Keratinocyte (primary cell): ENCODE results near the gene GRM4.

Experiments
- EZH2 ChIP-seq: IDR thresholded peaks from one replicate; pipeline ENCODE4 v1.6.1; 2012; ENCODE audit warnings: inconsistent platforms, mild to moderate bottlenecking, low read length, moderate library complexity
- TF ChIP-seq, protein P1 (sequence below), 3 experiments: IDR thresholded peaks in 1 of 3; conservative IDR thresholded peaks in 1 of 3; optimal IDR thresholded peaks in 1 of 3; 2 replicates in 2 of 3; 3 replicates in 1 of 3; pipeline versions ENCODE3 to v1.5.1; 2011; ENCODE audit warnings: low read length in 3 of 3, mild to moderate bottlenecking in 3 of 3, moderate library complexity in 2 of 3, control low read depth in 1 of 3, inconsistent platforms in 1 of 3; ENCODE audit not compliant: insufficient read depth in 2 of 3; ENCODE audit errors: extremely low read depth in 1 of 3

DNA sequence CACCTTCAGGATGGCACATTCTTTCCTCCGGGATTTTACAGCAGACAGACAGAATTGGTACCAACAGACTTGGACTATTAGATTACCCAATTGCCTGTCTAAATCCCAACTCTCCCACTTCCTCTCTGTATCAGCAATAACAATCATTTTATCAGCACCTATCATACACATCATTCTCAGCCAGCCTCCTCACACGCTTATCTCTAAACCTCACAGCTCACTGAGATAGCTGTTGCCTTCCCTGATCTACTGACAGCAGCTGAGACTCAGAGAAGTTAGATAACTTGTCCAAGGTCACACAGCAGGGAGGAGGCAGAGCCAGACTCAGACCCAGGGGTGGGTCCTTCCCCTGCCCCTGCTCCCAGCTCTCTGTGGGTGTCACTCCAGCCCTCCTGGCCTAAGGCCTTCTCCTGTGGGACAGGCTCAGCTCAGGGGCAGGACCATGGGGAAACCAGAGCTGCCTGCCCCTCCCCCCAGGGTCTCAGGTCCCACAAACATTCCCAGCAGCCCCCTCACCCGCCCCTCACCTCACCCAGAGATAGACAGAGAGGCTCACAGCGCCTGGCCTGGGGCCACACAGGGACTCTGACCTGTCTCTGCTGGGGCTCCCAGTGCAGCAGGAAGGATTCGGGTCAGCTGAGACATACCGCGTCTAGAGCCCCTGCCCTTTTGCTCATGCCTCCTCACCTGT is 92.8 kb downstream of the GRM4 start:
- TF ChIP-seq, protein P1, sequence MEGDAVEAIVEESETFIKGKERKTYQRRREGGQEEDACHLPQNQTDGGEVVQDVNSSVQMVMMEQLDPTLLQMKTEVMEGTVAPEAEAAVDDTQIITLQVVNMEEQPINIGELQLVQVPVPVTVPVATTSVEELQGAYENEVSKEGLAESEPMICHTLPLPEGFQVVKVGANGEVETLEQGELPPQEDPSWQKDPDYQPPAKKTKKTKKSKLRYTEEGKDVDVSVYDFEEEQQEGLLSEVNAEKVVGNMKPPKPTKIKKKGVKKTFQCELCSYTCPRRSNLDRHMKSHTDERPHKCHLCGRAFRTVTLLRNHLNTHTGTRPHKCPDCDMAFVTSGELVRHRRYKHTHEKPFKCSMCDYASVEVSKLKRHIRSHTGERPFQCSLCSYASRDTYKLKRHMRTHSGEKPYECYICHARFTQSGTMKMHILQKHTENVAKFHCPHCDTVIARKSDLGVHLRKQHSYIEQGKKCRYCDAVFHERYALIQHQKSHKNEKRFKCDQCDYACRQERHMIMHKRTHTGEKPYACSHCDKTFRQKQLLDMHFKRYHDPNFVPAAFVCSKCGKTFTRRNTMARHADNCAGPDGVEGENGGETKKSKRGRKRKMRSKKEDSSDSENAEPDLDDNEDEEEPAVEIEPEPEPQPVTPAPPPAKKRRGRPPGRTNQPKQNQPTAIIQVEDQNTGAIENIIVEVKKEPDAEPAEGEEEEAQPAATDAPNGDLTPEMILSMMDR (optimal IDR thresholded peaks at IDR 0.05 in 1 of 3, IDR thresholded peaks at IDR 0.05 in 1 of 3, conservative IDR thresholded peaks at IDR 0.05 in 1 of 3; ENCODE audit: extremely low read depth in 1 of 3, insufficient read depth in 2 of 3, low read length in 3 of 3), result no peak
- TF ChIP-seq EZH2, result no peak
